ENCODE data around the gene NGDN. TPM values are rescaled to one million over a fixed set of nuclear protein-coding genes. Genes with fewer than 3 reads are reported as not detected.
"Not testable (repeated sequence)": the region's sequence is repeated elsewhere in the genome, so short reads cannot be mapped to it uniquely, and the experiment has no call there.

The NGDN gene
- 51.7 and 58.2 TPM in 2 replicates for total RNA-seq

- peak; percentile 100 for DNase-seq (ENCODE audit: low read depth, low spot score)
Measured at GRCh38 chr14:23469127-23469905, at the start of gene NGDN. Gene NGDN (plus strand): TSS chr14:23469703. CDS start chr14:23469716, 13 bp downstream.

DNA sequence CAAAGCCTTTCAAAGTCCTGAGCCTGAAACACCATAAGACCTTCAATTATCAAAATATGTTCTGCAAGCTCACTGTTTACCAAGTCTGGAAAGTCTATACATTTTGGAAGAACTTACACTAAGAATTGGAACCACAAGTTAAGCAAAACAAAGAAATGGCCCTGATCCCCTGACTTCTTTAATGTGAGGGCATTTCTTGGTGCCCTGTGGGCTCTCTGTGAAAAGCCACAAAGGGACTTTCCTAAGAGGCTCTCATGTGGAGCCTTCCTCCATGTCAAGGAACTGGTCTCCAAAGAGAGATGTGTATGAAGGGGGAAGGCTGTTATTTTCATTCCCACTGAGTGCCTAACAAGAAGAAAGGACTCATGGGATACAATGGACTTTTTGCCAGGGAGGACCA, 47.9 kb upstream of the NGDN start:
- no peak for DNase-seq (ENCODE audit: low read depth, low spot score)

DNA sequence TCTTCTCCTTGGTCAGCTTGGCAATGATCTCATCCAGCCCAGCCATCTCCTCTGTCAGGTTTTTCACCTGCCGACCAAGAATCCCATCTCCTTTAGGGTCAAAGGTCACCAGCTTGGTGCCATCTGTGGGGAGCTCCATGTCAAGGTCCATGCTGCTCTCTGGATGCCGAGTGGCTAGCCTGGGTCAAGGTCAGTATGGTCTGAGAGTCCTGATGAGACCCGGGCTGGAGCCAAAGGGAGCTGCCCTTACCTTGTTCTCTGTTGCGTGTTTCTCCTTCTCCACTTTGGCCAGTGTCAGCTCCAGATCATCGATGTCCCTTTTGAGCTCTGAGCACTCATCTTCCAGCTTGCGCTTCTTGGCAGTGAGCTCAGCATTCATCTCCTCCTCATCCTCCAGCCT, 45.8 kb upstream of the NGDN start:
- DNase-seq (ENCODE audit: low read depth, low spot score), result no peak

GRCh38 chr14:23425169-23425568, 44.3 kb upstream of the NGDN start:
- no peak for DNase-seq (ENCODE audit: low read depth, low spot score)

GRCh38 chr14:23425798-23426197, 43.7 kb upstream of the NGDN start:
- not testable (repeated sequence) for DNase-seq (ENCODE audit: low read depth, low spot score)

DNA sequence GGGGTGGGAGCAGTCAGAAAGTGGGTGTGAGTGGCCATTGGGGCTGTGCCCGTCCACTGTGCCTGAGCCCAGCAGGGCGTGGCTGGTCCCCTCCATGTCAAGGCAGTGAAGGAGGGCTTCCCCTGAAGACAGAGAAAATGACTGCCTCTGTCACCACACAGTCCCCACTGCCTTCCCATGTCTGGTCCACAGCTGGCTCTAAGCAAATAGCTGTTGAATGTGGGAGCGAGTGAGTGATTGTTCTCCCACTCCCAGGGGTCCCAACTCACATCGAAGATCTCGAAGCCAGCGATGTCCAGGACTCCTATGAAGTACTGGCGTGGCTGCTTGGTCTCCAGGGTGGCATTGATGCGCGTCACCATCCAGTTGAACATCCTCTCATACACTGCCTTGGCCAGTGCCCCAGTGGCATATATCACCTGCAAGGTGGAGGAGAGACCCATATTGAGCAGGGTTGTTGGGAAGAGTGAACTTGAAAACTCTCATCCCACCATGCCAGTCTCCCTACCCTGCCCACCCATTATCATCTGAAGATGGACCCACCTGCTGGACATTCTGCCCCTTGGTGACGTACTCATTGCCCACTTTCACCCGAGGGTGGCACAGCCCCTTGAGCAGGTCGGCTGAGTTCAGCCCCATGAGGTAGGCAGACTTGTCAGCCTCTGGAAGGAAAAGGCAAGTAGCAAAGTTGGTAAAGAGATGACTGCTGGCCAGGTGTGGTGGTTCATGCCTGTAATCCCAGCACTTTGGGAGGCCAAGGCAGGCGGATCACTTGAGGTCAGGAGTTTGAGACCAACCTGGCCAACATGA, 40.6 kb upstream of the NGDN start:
- no peak for DNase-seq (ENCODE audit: low read depth, low spot score)

GRCh38 chr14:23430016-23430722, 39.3 kb upstream of the NGDN start:
- no peak for DNase-seq (ENCODE audit: low read depth, low spot score)

DNA sequence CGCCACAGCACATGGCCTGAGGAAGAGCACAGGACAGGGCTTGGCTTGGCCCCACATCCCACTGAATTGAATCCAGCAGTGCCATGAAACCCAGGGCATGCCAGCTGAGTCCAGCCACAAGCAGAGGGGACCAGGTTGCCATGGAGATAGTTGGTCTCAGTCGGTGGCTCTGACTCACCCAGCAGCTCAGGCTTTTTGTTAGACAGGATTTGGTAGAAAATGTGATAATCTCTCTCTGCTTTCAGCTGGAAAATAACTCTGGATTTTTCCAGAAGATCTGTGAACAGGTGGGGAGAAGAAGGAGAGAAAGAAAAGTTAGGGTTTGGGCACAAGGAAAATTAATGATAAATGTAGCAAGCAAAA, 38.8 kb upstream of the NGDN start:
- no peak for DNase-seq (ENCODE audit: low read depth, low spot score)

DNA sequence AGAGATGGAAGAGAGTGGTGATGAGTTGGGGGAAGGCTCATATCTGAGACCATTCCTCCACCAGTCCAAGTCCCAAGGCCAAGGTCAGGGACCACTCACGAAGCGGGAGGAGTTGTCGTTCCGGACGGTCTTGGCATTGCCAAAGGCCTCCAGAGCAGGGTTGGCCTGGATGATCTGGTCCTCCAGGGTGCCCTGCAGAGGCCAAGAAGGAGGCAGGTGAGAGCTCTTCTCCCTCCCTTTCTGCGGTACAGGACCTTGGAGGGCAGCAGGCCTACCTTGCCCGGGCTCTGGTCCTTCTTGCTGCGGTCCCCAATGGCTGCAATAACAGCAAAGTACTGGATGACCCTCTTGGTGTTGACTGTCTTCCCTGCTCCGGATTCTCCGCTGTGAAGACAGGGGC, 38.0 kb upstream of the NGDN start:
- no peak for DNase-seq (ENCODE audit: low read depth, low spot score)

DNA sequence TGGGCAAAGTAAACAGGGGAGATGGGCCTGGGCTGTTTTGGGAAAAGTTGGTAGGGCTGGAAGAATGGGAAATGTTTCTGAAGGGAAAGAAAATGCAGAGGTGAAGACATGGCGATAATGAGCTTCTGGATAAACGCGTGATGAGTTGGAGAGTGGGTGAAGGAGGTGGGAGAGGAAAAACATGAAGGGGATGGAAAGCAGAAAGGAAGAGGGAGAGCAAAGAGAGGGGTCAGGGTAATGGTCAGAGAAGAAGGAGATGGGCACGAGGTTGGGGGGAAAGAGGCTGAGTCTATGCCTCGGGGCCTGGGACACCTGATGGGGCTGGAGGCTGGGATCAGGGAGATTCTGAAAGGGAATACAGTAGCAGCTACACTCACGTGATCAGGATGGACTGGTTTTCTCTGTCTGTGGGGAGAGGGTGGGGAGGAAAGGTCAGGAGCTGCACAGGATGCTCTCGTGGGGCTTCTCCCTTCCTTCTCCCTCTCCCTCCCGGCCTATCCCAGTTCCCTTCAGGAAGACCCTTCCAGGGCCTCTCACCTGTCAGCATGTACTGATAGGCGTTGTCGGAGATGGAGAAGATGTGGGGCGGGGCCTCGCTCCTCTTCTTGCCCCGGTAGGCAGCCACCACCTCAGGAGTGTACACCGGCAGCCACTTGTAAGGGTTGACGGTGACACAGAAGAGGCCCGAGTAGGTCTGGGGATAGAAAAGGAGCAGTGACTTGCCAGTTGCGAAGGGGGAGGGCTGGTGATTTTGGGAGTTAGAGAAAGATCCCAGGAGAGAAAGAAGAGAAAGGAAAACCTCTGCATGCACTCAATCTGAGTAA, 37.2 kb upstream of the NGDN start:
- DNase-seq (ENCODE audit: low read depth, low spot score), result no peak

- DNase-seq (ENCODE audit: low read depth, low spot score), result no peak
Measured at GRCh38 chr14:23432946-23433345, 36.6 kb upstream of the NGDN start.

- DNase-seq (ENCODE audit: low read depth, low spot score), result no peak
Measured at GRCh38 chr14:23433457-23433856, 36.0 kb upstream of the NGDN start.

- DNase-seq (ENCODE audit: low read depth, low spot score), result no peak
Measured at GRCh38 chr14:23434488-23435222, 34.8 kb upstream of the NGDN start.

DNA sequence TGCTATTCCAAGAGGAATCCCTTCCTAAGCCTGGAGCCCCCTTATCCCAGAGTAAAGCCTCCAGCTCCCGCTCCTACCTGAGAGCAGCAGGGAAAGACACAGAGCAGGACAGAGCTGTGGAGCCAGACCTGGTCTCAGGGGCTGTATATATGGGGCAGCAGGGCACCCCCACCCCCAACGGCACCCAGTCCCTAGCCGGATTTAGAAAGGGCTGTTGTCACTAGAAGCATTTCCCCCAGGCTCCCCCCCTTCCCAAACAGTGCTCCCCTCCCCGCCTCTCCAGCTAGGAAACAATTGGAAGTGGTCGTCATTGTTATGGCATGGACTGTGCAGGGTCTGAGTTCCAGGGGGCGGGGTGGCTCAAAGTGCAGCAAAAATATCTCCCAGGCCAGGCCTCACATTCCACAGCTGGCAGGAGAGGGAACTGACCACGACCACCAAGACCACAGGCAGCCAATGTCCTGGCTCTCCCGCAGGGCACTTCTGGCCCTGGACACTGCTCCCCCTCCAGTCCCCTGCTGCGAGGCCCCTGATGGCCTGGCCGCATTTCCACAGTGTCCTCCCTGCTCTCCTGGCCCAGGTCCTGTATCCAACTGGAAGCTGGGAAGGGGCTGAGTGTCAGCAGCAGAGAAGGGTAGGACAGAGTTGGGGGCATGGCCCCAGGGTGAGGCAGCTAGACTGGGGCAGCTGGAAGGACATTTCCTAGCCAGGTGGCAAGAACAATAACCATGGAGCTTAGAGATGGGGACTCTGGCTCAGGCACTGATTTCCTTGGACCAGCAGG, 33.8 kb upstream of the NGDN start, which contains the start of gene MYH7:
Gene MYH7 (minus strand): TSS at position 118 of the 784 bp plus-strand sequence. CDS start 1,928 bp downstream, outside the sequence.
- no peak for DNase-seq (ENCODE audit: low read depth, low spot score)

DNA sequence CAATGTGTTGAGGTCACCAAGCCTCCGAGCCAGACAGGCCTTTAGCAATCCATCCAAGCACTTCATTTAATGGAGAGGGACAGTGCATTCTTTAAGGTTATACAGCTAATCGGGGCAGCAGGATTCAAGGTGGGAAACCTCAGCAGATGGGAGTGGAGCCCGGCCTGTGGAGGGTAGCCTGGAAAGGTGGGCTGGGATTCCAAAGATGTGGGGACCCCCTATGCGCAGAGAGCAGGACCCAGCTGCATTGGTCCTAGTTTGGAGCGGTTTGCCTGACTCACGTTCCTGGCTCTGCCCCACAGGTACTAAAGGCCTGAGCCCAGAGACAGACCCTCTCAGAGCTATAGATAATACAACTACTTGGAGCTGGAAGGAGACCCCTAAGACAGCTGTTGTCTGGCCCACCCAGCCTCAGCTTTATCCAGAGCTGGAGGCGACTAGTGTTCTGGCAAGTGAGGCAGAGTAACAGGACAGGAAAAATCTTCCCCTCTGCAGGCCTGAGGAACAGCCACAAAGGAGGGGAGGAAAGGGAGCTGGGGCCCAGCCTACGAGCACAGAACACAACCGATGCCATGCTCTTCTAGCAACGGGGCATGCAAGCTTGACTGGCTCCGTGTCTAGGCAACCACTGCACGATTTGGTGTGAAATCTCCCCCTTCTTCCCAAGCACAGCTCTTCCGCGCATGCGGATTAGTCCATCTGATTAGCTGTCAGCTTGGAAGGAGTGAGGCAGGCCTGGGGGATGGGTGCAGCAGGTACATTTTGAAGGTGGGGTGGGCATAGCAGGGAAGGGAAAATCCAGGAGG, 33.0 kb upstream of the NGDN start:
- DNase-seq (ENCODE audit: low read depth, low spot score), result no peak

DNA sequence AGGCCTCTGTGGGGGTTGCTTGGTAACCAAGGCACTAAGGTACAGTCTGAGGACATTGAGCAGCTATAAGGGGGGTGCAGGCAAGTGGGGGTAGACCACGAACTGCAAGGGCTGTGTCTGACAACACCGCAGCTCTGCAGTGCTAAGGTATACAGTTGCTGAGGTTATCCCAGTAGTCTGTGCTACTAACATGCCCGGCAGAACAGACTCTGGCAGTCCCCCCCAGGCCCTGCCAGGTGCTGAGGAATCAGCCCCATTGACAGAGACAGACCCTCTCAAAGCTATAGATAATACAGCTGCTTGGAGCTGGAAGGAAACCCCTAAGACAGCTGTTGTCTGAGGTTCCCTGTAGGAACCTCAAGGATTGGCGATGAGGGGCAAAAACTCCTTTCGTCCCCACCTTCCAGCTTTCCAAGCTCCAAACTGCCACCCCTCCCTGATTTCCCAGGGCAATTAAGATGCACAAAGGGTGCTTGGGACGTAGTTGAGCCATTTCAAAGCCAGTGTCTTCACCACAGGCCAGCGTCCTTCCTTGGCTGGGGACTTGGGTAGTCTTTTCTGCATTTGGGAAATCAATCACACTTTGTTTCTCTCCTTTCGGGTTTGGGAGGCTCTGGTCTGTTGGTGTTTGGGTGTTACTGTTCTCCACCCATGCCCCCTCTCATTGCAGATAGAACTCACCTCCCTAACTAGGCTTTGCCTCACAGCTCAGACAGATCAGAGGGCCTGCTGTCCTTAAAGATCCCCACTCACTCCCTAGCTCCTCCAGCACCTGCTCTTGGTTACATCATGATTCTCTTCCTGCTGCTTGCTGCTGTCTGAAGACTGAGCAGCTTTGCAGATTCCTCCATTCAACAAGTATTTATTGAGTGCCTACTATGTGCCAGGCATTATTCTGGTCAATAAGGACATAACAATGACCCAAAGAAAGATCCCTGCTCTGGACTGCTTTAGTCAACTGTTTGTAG, 32.1 kb upstream of the NGDN start:
- DNase-seq (ENCODE audit: low read depth, low spot score), result no peak

- no peak for DNase-seq (ENCODE audit: low read depth, low spot score)
Measured at GRCh38 chr14:23438101-23438971, 31.2 kb upstream of the NGDN start.

All from pulmonary artery endothelial cell (primary cell).